H1 (cell line): ENCODE data around the gene NUAK1. TPM values are rescaled to one million over a fixed set of nuclear protein-coding genes. Genes with fewer than 3 reads are reported as not detected.

Experiments
- CTCF ChIA-PET: fragments of 300-600 bp; sonication (Branson Sonifier 250); formaldehyde crosslinking; loops from one replicate; lab custom pipeline; 2021; ENCODE audit not compliant: partially characterized antibody; lab: Charles Lee
- POLR2A ChIA-PET: fragments of 300-600 bp; sonication (Branson Sonifier 250); formaldehyde crosslinking; loops from one replicate; lab custom pipeline; 2021; ENCODE audit warnings: inconsistent platforms; ENCODE audit not compliant: partially characterized antibody; lab: Charles Lee
- DNase-seq, 2 experiments: peaks; one replicate each; pipeline versions ENCODE4 v3.0.0 to v3.0.0-alpha.2; 2010 to 2022; ENCODE audit warnings: low spot score in 2 of 2, low read depth in 1 of 2, mixed read lengths in 1 of 2
- FAIRE-seq: peaks from 2 replicates; lab custom pipeline; 2011; peaks lifted over from hg19 to GRCh38; lab: Jason Lieb, UNC
- H2AFZ ChIP-seq: 2 replicates; pipeline ENCODE4 v1.8.1; 2012; ENCODE audit warnings: low read length, inconsistent platforms
- H2AK5ac ChIP-seq: 2 replicates; pipeline ENCODE4 v1.6.1; 2013; ENCODE audit warnings: low read depth, low read length
- H2BK120ac ChIP-seq: replicated peaks from 2 replicates; pipeline ENCODE3; 2013; ENCODE audit warnings: low read depth, low read length, inconsistent platforms
- H2BK12ac ChIP-seq: 2 replicates; pipeline ENCODE4 v1.6.1; 2013; ENCODE audit warnings: low read depth, low read length
- H2BK15ac ChIP-seq: 2 replicates; pipeline ENCODE4 v1.6.1; 2013; ENCODE audit warnings: low read length
- H2BK20ac ChIP-seq: 2 replicates; pipeline ENCODE4 v1.6.1; 2013; ENCODE audit warnings: low read length
- H2BK5ac ChIP-seq: 2 replicates; pipeline ENCODE4 v1.6.1; 2013; ENCODE audit warnings: low read depth, low read length
- H3K14ac ChIP-seq: 2 replicates; pipeline ENCODE4 v1.6.1; 2013; ENCODE audit warnings: inconsistent platforms; ENCODE audit not compliant: insufficient read length
- H3K18ac ChIP-seq: 2 replicates; pipeline ENCODE4 v1.6.1; 2013; ENCODE audit warnings: low read length; ENCODE audit errors: extremely low read depth
- H3K23ac ChIP-seq: 2 replicates; pipeline ENCODE4 v1.6.1; 2013; ENCODE audit warnings: inconsistent platforms; ENCODE audit not compliant: insufficient read length
- H3K23me2 ChIP-seq: 2 replicates; pipeline ENCODE4 v1.6.1; 2013; ENCODE audit warnings: low read depth, low read length
- H3K27ac ChIP-seq: 2 replicates; pipeline ENCODE4 v1.6.1; 2011; ENCODE audit warnings: low read depth, low read length, inconsistent platforms
- H3K27me3 ChIP-seq, 4 experiments: replicated peaks in 1 of 4; 1 replicate in 1 of 4; 2 replicates in 3 of 4; pipeline versions ENCODE4 v1.6.1 to v1.8.1; 2011 to 2013; ENCODE audit warnings: low read length in 3 of 4, mild to moderate bottlenecking in 3 of 4, inconsistent platforms in 2 of 4, mixed read lengths in 2 of 4, moderate library complexity in 1 of 4; ENCODE audit not compliant: control insufficient read depth in 3 of 4, insufficient read depth in 3 of 4; ENCODE audit errors: extremely low read depth in 1 of 4
- H3K36me3 ChIP-seq, 4 experiments: 2 replicates each; pipeline versions ENCODE4 v1.6.1 to v1.8.1; 2011 to 2013; ENCODE audit warnings: mild to moderate bottlenecking in 4 of 4, low read length in 3 of 4, moderate library complexity in 2 of 4, control low read depth in 1 of 4, inconsistent platforms in 1 of 4; ENCODE audit not compliant: insufficient read depth in 4 of 4, control insufficient read depth in 2 of 4
- H3K4ac ChIP-seq: replicated peaks from 2 replicates; pipeline ENCODE3; 2013; ENCODE audit warnings: low read length, low read depth, mixed read lengths, inconsistent platforms; ENCODE audit not compliant: insufficient read length
- H3K4me1 ChIP-seq, 4 experiments: replicated peaks in 1 of 4; 1 replicate in 1 of 4; 2 replicates in 3 of 4; pipeline versions ENCODE4 v1.6.1 to v1.8.1; 2011 to 2013; ENCODE audit warnings: low read length in 3 of 4, inconsistent platforms in 2 of 4, mixed read lengths in 1 of 4; ENCODE audit not compliant: insufficient read depth in 4 of 4, control insufficient read depth in 3 of 4
- H3K4me2 ChIP-seq, 2 experiments: 2 replicates each; pipeline versions ENCODE4 v1.6.1 to v1.8.1; 2011 to 2013; ENCODE audit warnings: low read depth in 2 of 2, low read length in 2 of 2, control low read depth in 1 of 2, inconsistent platforms in 1 of 2, mild to moderate bottlenecking in 1 of 2; ENCODE audit not compliant: insufficient read depth in 1 of 2
- H3K4me3 ChIP-seq, 4 experiments: fragments of 200-600, 300-600 bp in 1 of 4; sonication (generic), shearing (Covaris generic), sonication (Bioruptor Twin) in 1 of 4; 2 replicates each; pipeline versions ENCODE4 v1.5.1 to v1.8.1; 2011 to 2016; ENCODE audit warnings: low read length in 4 of 4, low read depth in 3 of 4, control low read depth in 2 of 4, inconsistent platforms in 2 of 4, mild to moderate bottlenecking in 2 of 4, mixed read lengths in 1 of 4, moderate library complexity in 1 of 4; ENCODE audit not compliant: insufficient read depth in 2 of 4; ENCODE audit errors: extremely low read depth in 1 of 4
- H3K56ac ChIP-seq: replicated peaks from 2 replicates; pipeline ENCODE3; 2013; ENCODE audit warnings: low read depth, mild to moderate bottlenecking, mixed read lengths, low read length, inconsistent platforms; ENCODE audit not compliant: insufficient read length
- H3K79me1 ChIP-seq: 2 replicates; pipeline ENCODE4 v1.6.1; 2013; ENCODE audit warnings: low read depth, low read length, control low read depth
- H3K79me2 ChIP-seq, 2 experiments: 2 replicates each; pipeline versions ENCODE4 v1.6.1 to v1.8.1; 2012 to 2013; ENCODE audit warnings: low read length in 2 of 2, mild to moderate bottlenecking in 2 of 2, inconsistent platforms in 1 of 2; ENCODE audit not compliant: insufficient read depth in 2 of 2, control insufficient read depth in 1 of 2
- H3K9ac ChIP-seq, 4 experiments: replicated peaks in 1 of 4; 1 replicate in 1 of 4; 2 replicates in 3 of 4; pipeline versions ENCODE4 v1.6.1 to v1.8.1; 2011 to 2013; ENCODE audit warnings: low read depth in 3 of 4, low read length in 3 of 4, control low read depth in 2 of 4, mild to moderate bottlenecking in 2 of 4, moderate library complexity in 2 of 4, inconsistent platforms in 1 of 4; ENCODE audit errors: extremely low read depth in 1 of 4
- H3K9me3 ChIP-seq, 2 experiments: 2 replicates each; pipeline versions ENCODE4 v1.6.1 to v1.8.1; 2012 to 2013; ENCODE audit warnings: mild to moderate bottlenecking in 2 of 2, moderate library complexity in 2 of 2, control low read depth in 1 of 2, inconsistent platforms in 1 of 2, low read depth in 1 of 2, low read length in 1 of 2, mixed read lengths in 1 of 2; ENCODE audit not compliant: insufficient read depth in 2 of 2
- H4K20me1 ChIP-seq, 2 experiments: replicated peaks in 1 of 2; 2 replicates each; pipeline versions ENCODE3 to v1.8.1; 2011 to 2013; ENCODE audit warnings: inconsistent platforms in 2 of 2, low read length in 2 of 2, mild to moderate bottlenecking in 1 of 2; ENCODE audit not compliant: insufficient read depth in 2 of 2, control insufficient read depth in 1 of 2
- H4K5ac ChIP-seq: 2 replicates; pipeline ENCODE4 v1.6.1; 2013; ENCODE audit warnings: low read length, low read depth, mixed read lengths, inconsistent platforms; ENCODE audit not compliant: insufficient read length
- H4K8ac ChIP-seq: 2 replicates; pipeline ENCODE4 v1.8.0; 2013; ENCODE audit warnings: mild to moderate bottlenecking, moderate library complexity, low read length, inconsistent platforms; ENCODE audit not compliant: insufficient read depth; ENCODE audit errors: extremely low read depth
- H4K91ac ChIP-seq: replicated peaks from 2 replicates; pipeline ENCODE3; 2013; ENCODE audit warnings: low read length, mixed read lengths, inconsistent platforms; ENCODE audit not compliant: insufficient read length
- KDM1A ChIP-seq: fragments of 200-600, 300-600 bp; sonication (generic); IDR thresholded peaks from 2 replicates; pipeline ENCODE4 v1.7.1; 2016; ENCODE audit warnings: mild to moderate bottlenecking, low read length, borderline replicate concordance
- RBBP5 ChIP-seq: IDR thresholded peaks from 2 replicates; pipeline ENCODE4 v1.7.1; 2012; ENCODE audit warnings: low read depth, mild to moderate bottlenecking, inconsistent platforms, low read length, moderate library complexity, borderline replicate concordance
- SP4 ChIP-seq: IDR thresholded peaks from 2 replicates; pipeline ENCODE4 v1.6.1; 2012; ENCODE audit warnings: low read length, inconsistent platforms
- WGBS, 2 experiments: shearing (Covaris generic) in 1 of 2; methylation state at CpG; one replicate each; pipeline versions ENCODE4 v1.1.6 to v1.1.7; 2013 to 2015; ENCODE audit warnings: low lambda C conversion rate in 2 of 2, mixed read lengths in 2 of 2, inconsistent platforms in 1 of 2, low coverage in 1 of 2, missing lambda C conversion rate in 1 of 2; ENCODE audit not compliant: insufficient replicate concordance in 2 of 2, insufficient coverage in 1 of 2, insufficient read length in 1 of 2; ENCODE audit errors: extremely low coverage in 1 of 2, missing lambda C conversion rate in 1 of 2; 5-methylcytosine and 5-hydroxymethylcytosine counted together
- polyA plus RNA-seq, 7 experiments: library from polyadenylated mRNA; depleted of rRNA in 3 of 7; stranded (reverse) in 5 of 7; unstranded in 2 of 7; fragments of >200 nt in 5 of 7; fragments of 200-250 nt in 2 of 7; gene quantifications; 1 replicate in 5 of 7; 2 replicates in 1 of 7; 4 replicates in 1 of 7; pipeline versions ENCODE4 v1.2.1 to v1.2.3, GENCODE V29; 2011 to 2013; ENCODE audit warnings: missing spikeins in 2 of 7, mixed read lengths in 2 of 7
- total RNA-seq: library from RNA; stranded (reverse); fragmentation: NEBNext Ultra II Directional; extraction: Animal tissue kit (Norgen Biotek cat#: 25700); gene quantifications from 2 replicates; pipeline ENCODE4 v1.2.1, GENCODE V29; 2021
- TF ChIP-seq, protein P1 (sequence below): IDR thresholded peaks from 2 replicates; pipeline ENCODE4 v1.6.1; 2011; ENCODE audit warnings: low read length, improper control_type of control experiment

NUAK1 gene
- total and polyA plus RNA-seq, 2 of the 8 experiments (the other 6 are each of a cell fraction or from before 2014, with no cell fraction given), result 6.7 to 18.2 TPM

DNA sequence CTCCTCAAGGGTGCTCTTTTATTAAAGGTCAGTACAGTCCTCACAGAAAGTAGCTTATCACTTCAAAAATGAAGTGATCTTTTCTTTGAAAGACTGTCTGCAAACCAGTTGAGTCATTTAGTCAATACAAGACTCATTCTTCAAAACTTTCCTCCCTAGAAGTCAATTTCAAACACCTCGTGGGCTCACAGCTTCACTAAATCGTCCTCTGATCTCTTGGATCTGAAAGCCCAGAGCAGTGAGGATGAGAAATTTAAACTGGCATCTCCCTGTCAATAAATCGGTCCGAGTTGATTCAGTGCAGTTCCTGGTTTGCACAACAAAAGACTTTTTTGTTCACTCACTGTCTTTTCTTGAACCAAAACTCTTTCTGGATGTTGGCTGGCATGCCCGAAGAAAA, 44.5 kb downstream of the NUAK1 start:
- ChIA-PET CTCF (interaction anchor here (1.5 kb wide), 1 partner anchor 42 kb away, joined by 5 read pairs; no protein-coding TSS in a partner anchor), POLR2A (no interaction called here)
- peaks cover 0 to 4% (median 2%) of the 10 kb centered on the region in 4 experiments; a peak in 3 of 8 replicates for H3K36me3 ChIP-seq
- no peak overlapping the region for H2BK20ac ChIP-seq
- no peak overlapping the region for H3K27ac ChIP-seq
- H3K14ac ChIP-seq, result no peak overlapping the region
- H3K18ac ChIP-seq, result no peak overlapping the region
- no peaks in the 10 kb centered on the region for H4K20me1 ChIP-seq
- H3K56ac ChIP-seq, result no peak overlapping the region
- H3K23ac ChIP-seq, result no peak overlapping the region
- H2AFZ ChIP-seq, result no peak overlapping the region
- no peak overlapping the region for H3K4me2 ChIP-seq
- FAIRE-seq, result no peak
- H4K91ac ChIP-seq, result no peak overlapping the region
- H3K79me2 ChIP-seq, result peaks cover 0 to 17% of the 10 kb centered on the region in 2 experiments; a peak in 1 of 4 replicates
- H3K4ac ChIP-seq, result no peak overlapping the region
- H2BK12ac ChIP-seq, result no peak overlapping the region
- no peak overlapping the region for H2BK15ac ChIP-seq
- no peaks in the 10 kb centered on the region for H3K9me3 ChIP-seq
- no peak overlapping the region for H2BK120ac ChIP-seq
- no peaks in the 10 kb centered on the region; the same call in 1 of the 2 replicates for H3K79me1 ChIP-seq
- no peaks in the 10 kb centered on the region for H3K23me2 ChIP-seq
- no peak overlapping the region for H4K8ac ChIP-seq
- peaks cover 7 to 14% (median 12%) of the 10 kb centered on the region in 4 experiments for H3K4me1 ChIP-seq
- H3K27me3 ChIP-seq, result no peaks in the 10 kb centered on the region
- H2BK5ac ChIP-seq, result no peak overlapping the region
- DNase-seq, result no peak
- 100% methylated on average over 5 of the region's 5 CpGs; no CpG with 5 or more reads in 1 of the 2 experiments for WGBS, 2 experiments
- TF ChIP-seq, protein P1, sequence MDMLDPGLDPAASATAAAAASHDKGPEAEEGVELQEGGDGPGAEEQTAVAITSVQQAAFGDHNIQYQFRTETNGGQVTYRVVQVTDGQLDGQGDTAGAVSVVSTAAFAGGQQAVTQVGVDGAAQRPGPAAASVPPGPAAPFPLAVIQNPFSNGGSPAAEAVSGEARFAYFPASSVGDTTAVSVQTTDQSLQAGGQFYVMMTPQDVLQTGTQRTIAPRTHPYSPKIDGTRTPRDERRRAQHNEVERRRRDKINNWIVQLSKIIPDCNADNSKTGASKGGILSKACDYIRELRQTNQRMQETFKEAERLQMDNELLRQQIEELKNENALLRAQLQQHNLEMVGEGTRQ, result no peak
- TF ChIP-seq SP4, result no peak
- TF ChIP-seq RBBP5, result no peak
- TF ChIP-seq KDM1A, result no peak
- H3K4me3 ChIP-seq, result no peak overlapping the region
- no peak overlapping the region for H3K9ac ChIP-seq
- H2AK5ac ChIP-seq, result no peak overlapping the region
- H4K5ac ChIP-seq, result no peak overlapping the region
